Measurements from ENCODE around the gene MOB1B.

GRCh38 chr4:71004281-71004851, 102.2 kb downstream of the MOB1B start:
- TF ChIP-seq FOXA1 (IDR thresholded peaks at IDR 0.05): no peak
- no peak for TF ChIP-seq FOXM1 (IDR thresholded peaks at IDR 0.05; ENCODE audit: borderline replicate concordance)
- TF ChIP-seq NFRKB (IDR thresholded peaks at IDR 0.05): no peak
- no peak for TF ChIP-seq ZNF384 (IDR thresholded peaks at IDR 0.05)
- TF ChIP-seq FOXK2 (IDR thresholded peaks at IDR 0.05): no peak
- no peak for TF ChIP-seq SP1 (IDR thresholded peaks at IDR 0.05)
- TF ChIP-seq SUZ12 (IDR thresholded peaks at IDR 0.05): no peak
- no peak for TF ChIP-seq BHLHE40 (IDR thresholded peaks at IDR 0.05; ENCODE audit: borderline replicate concordance)
- TF ChIP-seq HDGF (IDR thresholded peaks at IDR 0.05; ENCODE audit: borderline replicate concordance): no peak

Measured in HEK293T (cell line).